Natural killer cell (primary cell): Measurements from ENCODE around the gene LLCFC1. TPM values are rescaled to one million over a fixed set of nuclear protein-coding genes. Genes with fewer than 3 reads are reported as not detected.

Experiments
- ATAC-seq, 3 donors: fragments of 150-1000 bp in 2 of 3; fragments of 200-7000 bp in 1 of 3; cut with Tn5 transposase; 1 replicate in 1 of 3; 2 replicates in 2 of 3; pipeline ENCODE4 v1.10.0; 2021; ENCODE audit warnings: mild to moderate bottlenecking in 2 of 3, moderate library complexity in 2 of 3
- DNase-seq, 2 donors: peaks; one replicate each; pipeline versions ENCODE4 v3.0.0 to v3.0.0-alpha.2; 2013 to 2021; ENCODE audit warnings: mixed read lengths in 1 of 2
- H3K27ac ChIP-seq: one replicate; pipeline ENCODE4 v1.5.1; 2013; ENCODE audit warnings: mild to moderate bottlenecking, low read length
- H3K27me3 ChIP-seq: one replicate; pipeline ENCODE4 v1.6.1; 2013; ENCODE audit warnings: low read length; ENCODE audit not compliant: control insufficient read depth, insufficient read depth
- H3K36me3 ChIP-seq: one replicate; pipeline ENCODE4 v1.6.1; 2013; ENCODE audit warnings: low read length; ENCODE audit not compliant: control insufficient read depth, insufficient read depth
- H3K4me1 ChIP-seq: one replicate; pipeline ENCODE4 v1.6.1; 2013; ENCODE audit warnings: low read length; ENCODE audit not compliant: control insufficient read depth, insufficient read depth
- H3K4me3 ChIP-seq: one replicate; pipeline ENCODE4 v1.5.1; 2013; ENCODE audit warnings: low read length
- H3K9me3 ChIP-seq: one replicate; pipeline ENCODE4 v1.6.1; 2013; ENCODE audit warnings: low read length; ENCODE audit not compliant: control insufficient read depth, insufficient read depth
- H3K27ac Mint-ChIP-seq, 2 donors: one replicate each; pipeline ENCODE4 v1.8.0; 2022; ENCODE audit warnings: mild to moderate bottlenecking in 2 of 2, mixed read lengths in 2 of 2, moderate library complexity in 1 of 2
- H3K27me3 Mint-ChIP-seq, 2 donors: one replicate each; pipeline ENCODE4 v1.8.0; 2022; ENCODE audit warnings: low read depth in 2 of 2, mixed read lengths in 2 of 2
- H3K36me3 Mint-ChIP-seq: one replicate; pipeline ENCODE4 v1.8.0; 2022; ENCODE audit warnings: mixed read lengths
- H3K4me1 Mint-ChIP-seq, 2 donors: one replicate each; pipeline ENCODE4 v1.8.0; 2022; ENCODE audit warnings: mixed read lengths in 2 of 2
- H3K4me3 Mint-ChIP-seq: one replicate; pipeline ENCODE4 v1.8.0; 2022; ENCODE audit warnings: mild to moderate bottlenecking, moderate library complexity, mixed read lengths
- H3K9me3 Mint-ChIP-seq, 2 donors: one replicate each; pipeline ENCODE4 v1.8.0; 2022; ENCODE audit warnings: mixed read lengths in 2 of 2
- WGBS: methylation state at CpG from one replicate; pipeline ENCODE4 v1.1.7; 2013; ENCODE audit warnings: missing lambda C conversion rate; ENCODE audit not compliant: insufficient coverage; 5-methylcytosine and 5-hydroxymethylcytosine counted together
- intact Hi-C: fragments of 100-400 bp; cut with micrococcal nuclease; formaldehyde crosslinking; loops from one replicate; pipeline ENCODE4 v1.14.2; 2022
- total RNA-seq, 4 donors: library from RNA; stranded (reverse); fragments of 120-200 nt in 1 of 4; gene quantifications; one replicate each; pipeline versions ENCODE4 v1.2.3 to v1.2.4, GENCODE V29; 2013 to 2022
- TF ChIP-seq, protein P1 (sequence below): fragments of 200-600 bp; IDR thresholded peaks from one replicate; pipeline ENCODE4 v1.8.0; 2022; ENCODE audit warnings: antibody characterized with exemption

LLCFC1 gene
- total RNA-seq, 3 donors from 2014 or later (not counting 1 experiment from before 2014, with no cell fraction given), result not detected

GRCh38 chr7:142927949-142928348 is 11.3 kb upstream of the LLCFC1 start:
- H3K36me3 Mint-ChIP-seq, result no peaks in the 10 kb centered on the region
- intact Hi-C loops, result no loop called here
- H3K4me3 Mint-ChIP-seq, result no peak overlapping the region
- no peaks in the 10 kb centered on the region for H3K9me3 ChIP-seq
- no peaks in the 10 kb centered on the region for H3K9me3 Mint-ChIP-seq
- no peak for ATAC-seq
- H3K36me3 ChIP-seq, result no peaks in the 10 kb centered on the region
- no peak overlapping the region for H3K27ac Mint-ChIP-seq
- H3K27ac ChIP-seq, result no peak overlapping the region
- TF ChIP-seq, protein P1, sequence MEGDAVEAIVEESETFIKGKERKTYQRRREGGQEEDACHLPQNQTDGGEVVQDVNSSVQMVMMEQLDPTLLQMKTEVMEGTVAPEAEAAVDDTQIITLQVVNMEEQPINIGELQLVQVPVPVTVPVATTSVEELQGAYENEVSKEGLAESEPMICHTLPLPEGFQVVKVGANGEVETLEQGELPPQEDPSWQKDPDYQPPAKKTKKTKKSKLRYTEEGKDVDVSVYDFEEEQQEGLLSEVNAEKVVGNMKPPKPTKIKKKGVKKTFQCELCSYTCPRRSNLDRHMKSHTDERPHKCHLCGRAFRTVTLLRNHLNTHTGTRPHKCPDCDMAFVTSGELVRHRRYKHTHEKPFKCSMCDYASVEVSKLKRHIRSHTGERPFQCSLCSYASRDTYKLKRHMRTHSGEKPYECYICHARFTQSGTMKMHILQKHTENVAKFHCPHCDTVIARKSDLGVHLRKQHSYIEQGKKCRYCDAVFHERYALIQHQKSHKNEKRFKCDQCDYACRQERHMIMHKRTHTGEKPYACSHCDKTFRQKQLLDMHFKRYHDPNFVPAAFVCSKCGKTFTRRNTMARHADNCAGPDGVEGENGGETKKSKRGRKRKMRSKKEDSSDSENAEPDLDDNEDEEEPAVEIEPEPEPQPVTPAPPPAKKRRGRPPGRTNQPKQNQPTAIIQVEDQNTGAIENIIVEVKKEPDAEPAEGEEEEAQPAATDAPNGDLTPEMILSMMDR, result no peak
- H3K4me3 ChIP-seq, result no peak overlapping the region
- no peaks in the 10 kb centered on the region for H3K4me1 Mint-ChIP-seq
- no peaks in the 10 kb centered on the region for H3K4me1 ChIP-seq
- 81% methylated on average over 8 of the region's 8 CpGs for WGBS
- peaks cover 0 to 5% of the 10 kb centered on the region in 2 donors for H3K27me3 Mint-ChIP-seq
- DNase-seq, result no peak
- no peaks in the 10 kb centered on the region for H3K27me3 ChIP-seq

- no peak for ATAC-seq
- Mint-ChIP-seq H3K9me3 (no peaks in the 10 kb centered on the region), H3K4me3 (no peak overlapping the region), H3K27ac (no peak overlapping the region), H3K4me1 (no peaks in the 10 kb centered on the region), H3K27me3 (peaks cover 7 to 9% of the 10 kb centered on the region in 2 donors), H3K36me3 (no peaks in the 10 kb centered on the region)
- TF ChIP-seq, protein P1, result no peak
- Histone ChIP-seq H3K4me3 (no peak overlapping the region), H3K27me3 (no peaks in the 10 kb centered on the region), H3K9me3 (no peaks in the 10 kb centered on the region), H3K27ac (no peak overlapping the region), H3K36me3 (no peaks in the 10 kb centered on the region), H3K4me1 (no peaks in the 10 kb centered on the region)
- no peak for DNase-seq
- 89% methylated on average over 10 of the region's 11 CpGs for WGBS
- intact Hi-C loops, result no loop called here
Measured at GRCh38 chr7:142930126-142930730, 9.1 kb upstream of the LLCFC1 start.

DNA sequence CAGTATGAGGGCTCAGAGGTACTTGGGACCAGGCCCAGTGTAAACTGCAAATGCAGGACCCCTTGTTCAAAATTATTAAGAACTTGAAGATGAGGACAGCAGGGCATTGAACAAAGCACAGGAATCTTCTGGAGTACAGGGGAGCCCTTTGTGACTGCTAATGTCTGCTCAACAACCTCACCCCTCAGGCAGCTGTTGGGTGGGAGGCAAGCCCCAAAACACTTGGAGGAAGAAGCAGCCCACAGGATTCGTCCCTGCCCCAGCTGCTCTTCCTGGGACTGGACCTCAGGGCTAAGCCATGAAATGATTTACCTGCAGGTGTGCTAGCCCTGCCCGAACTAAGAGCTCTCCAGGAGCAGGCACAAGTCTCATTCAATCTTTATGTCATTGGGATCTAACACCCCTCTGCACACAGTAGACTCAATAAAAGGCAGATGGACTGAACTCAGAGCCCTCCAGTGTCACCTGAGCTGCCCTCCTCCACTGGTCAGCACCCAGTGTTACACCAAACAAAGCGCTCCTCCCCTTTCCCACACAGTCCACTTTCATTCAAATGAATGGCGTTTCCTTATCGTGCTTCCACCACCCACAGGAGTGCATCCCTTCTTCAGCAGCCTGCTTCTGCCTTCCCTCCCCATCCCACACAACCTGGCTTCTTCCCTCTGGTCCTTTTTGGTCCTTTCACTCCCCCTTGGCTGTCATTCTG is 6.7 kb upstream of the LLCFC1 start:
- Histone ChIP-seq H3K9me3 (no peaks in the 10 kb centered on the region), H3K27me3 (no peaks in the 10 kb centered on the region), H3K36me3 (no peaks in the 10 kb centered on the region), H3K27ac (no peak overlapping the region), H3K4me3 (no peak overlapping the region), H3K4me1 (no peaks in the 10 kb centered on the region)
- WGBS, result 80% methylated on average over 5 of the region's 5 CpGs
- no peak for ATAC-seq
- Mint-ChIP-seq H3K4me1 (no peaks in the 10 kb centered on the region), H3K4me3 (no peak overlapping the region), H3K27me3 (peaks cover 9 to 13% of the 10 kb centered on the region in 2 donors), H3K9me3 (no peaks in the 10 kb centered on the region), H3K36me3 (no peaks in the 10 kb centered on the region), H3K27ac (no peak overlapping the region)
- no peak for DNase-seq
- intact Hi-C loops, result no loop called here
- TF ChIP-seq, protein P1, result no peak
